Measurements from ENCODE around the gene DRD2. TPM values are rescaled to one million over a fixed set of nuclear protein-coding genes. Genes with fewer than 3 reads are reported as not detected.

Gene DRD2
- total RNA-seq, 1 donor from 2014 or later: 0.49 TPM

- H3K4me3 ChIP-seq: no peak overlapping the region
- no peaks in the 10 kb centered on the region for H3K36me3 ChIP-seq
- TF ChIP-seq CTCF (IDR thresholded peaks at IDR 0.05): no peak
- no peak for TF ChIP-seq POLR2A (IDR thresholded peaks at IDR 0.05)
- no peak for TF ChIP-seq POLR2AphosphoS5 (IDR thresholded peaks at IDR 0.05; ENCODE audit: insufficient read depth in 1 of 2, low read depth in 1 of 2)
- intact Hi-C loops (cut with DNase I): no loop called here
- no peaks in the 10 kb centered on the region for H3K27me3 ChIP-seq
- H3K9me3 ChIP-seq: no peaks in the 10 kb centered on the region
- DNase-seq (ENCODE audit: extremely low spot score in 2 of 2): no peak
- H3K27ac ChIP-seq: no peak overlapping the region
- no peaks in the 10 kb centered on the region for H3K4me1 ChIP-seq
Observed at GRCh38 chr11:113426686-113427085, 48.5 kb downstream of the DRD2 start.

GRCh38 chr11:113420808-113421207 lies 54.4 kb downstream of the DRD2 start:
- TF ChIP-seq POLR2AphosphoS5 (IDR thresholded peaks at IDR 0.05; ENCODE audit: insufficient read depth in 1 of 2, low read depth in 1 of 2) (no peak), POLR2A (IDR thresholded peaks at IDR 0.05) (no peak), CTCF (IDR thresholded peaks at IDR 0.05) (no peak)
- Histone ChIP-seq H3K4me3 (no peak overlapping the region), H3K9me3 (no peaks in the 10 kb centered on the region), H3K36me3 (no peaks in the 10 kb centered on the region), H3K27me3 (no peaks in the 10 kb centered on the region), H3K27ac (no peak overlapping the region), H3K4me1 (no peaks in the 10 kb centered on the region)
- DNase-seq (ENCODE audit: extremely low spot score in 2 of 2): no peak
- intact Hi-C loops (cut with DNase I): no loop called here

GRCh38 chr11:113419454-113420003 lies 55.7 kb downstream of the DRD2 start:
- Histone ChIP-seq H3K27ac (no peak overlapping the region), H3K9me3 (no peaks in the 10 kb centered on the region), H3K4me3 (no peak overlapping the region), H3K27me3 (no peaks in the 10 kb centered on the region), H3K4me1 (no peaks in the 10 kb centered on the region), H3K36me3 (no peaks in the 10 kb centered on the region)
- intact Hi-C loops (cut with DNase I): no loop called here
- TF ChIP-seq CTCF (IDR thresholded peaks at IDR 0.05) (no peak), POLR2A (IDR thresholded peaks at IDR 0.05) (no peak)
- no peak for DNase-seq (ENCODE audit: extremely low spot score in 2 of 2)

- Histone ChIP-seq H3K9me3 (no peaks in the 10 kb centered on the region), H3K36me3 (no peaks in the 10 kb centered on the region), H3K4me1 (no peaks in the 10 kb centered on the region), H3K27me3 (no peaks in the 10 kb centered on the region), H3K27ac (no peak overlapping the region), H3K4me3 (no peak overlapping the region)
- intact Hi-C loops (cut with DNase I): no loop called here
- DNase-seq (ENCODE audit: extremely low spot score in 2 of 2): no peak
- TF ChIP-seq POLR2AphosphoS5 (IDR thresholded peaks at IDR 0.05; ENCODE audit: insufficient read depth in 1 of 2, low read depth in 1 of 2): no peak
- no peak for TF ChIP-seq POLR2A (IDR thresholded peaks at IDR 0.05)
- no peak for TF ChIP-seq CTCF (IDR thresholded peaks at IDR 0.05)
Observed at GRCh38 chr11:113417428-113417827, 57.8 kb downstream of the DRD2 start.

GRCh38 chr11:113415343-113415742 lies 59.9 kb downstream of the DRD2 start:
- Histone ChIP-seq H3K4me3 (no peak overlapping the region), H3K9me3 (no peaks in the 10 kb centered on the region), H3K27me3 (no peaks in the 10 kb centered on the region), H3K4me1 (no peaks in the 10 kb centered on the region), H3K27ac (no peak overlapping the region), H3K36me3 (no peaks in the 10 kb centered on the region)
- intact Hi-C loops (cut with DNase I): no loop called here
- DNase-seq (ENCODE audit: extremely low spot score in 2 of 2): no peak
- TF ChIP-seq CTCF (IDR thresholded peaks at IDR 0.05): no peak

Data from vagina (tissue), 2 donors.